ENCODE data around the gene YWHAQ.

DNA sequence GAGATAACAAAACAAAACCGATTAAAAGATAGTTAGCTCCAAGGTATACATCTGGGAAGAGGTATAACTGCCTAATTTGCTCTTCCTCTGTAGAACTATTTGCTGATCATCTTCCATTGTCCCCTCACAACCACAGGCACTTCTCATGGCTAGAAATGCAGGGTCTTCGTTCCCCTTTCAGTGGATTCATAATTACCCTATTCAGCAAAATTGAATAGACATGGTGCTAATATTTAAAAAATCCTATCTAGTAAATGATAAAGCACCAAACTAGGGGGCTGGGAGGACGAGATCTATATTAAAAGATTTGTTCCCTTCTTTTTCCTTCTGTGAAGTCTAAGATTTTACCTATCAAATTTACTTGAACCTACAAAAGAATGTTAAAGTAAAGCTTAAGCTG, 44.3 kb downstream of the YWHAQ start:
- TF ChIP-seq POLR2A (IDR thresholded peaks at IDR 0.05) (no peak), CTCF (IDR thresholded peaks at IDR 0.05 in 4 of 5, conservative IDR thresholded peaks at IDR 0.05 in 1 of 5) (no peak)

Measured in gastrocnemius medialis (tissue), 4 donors.